ENCODE measurements around the gene HRH1. TPM values are rescaled to one million over a fixed set of nuclear protein-coding genes. Genes with fewer than 3 reads are reported as not detected.
A peak's percentile ranks its signal among the peaks of the same experiment; 100 is the strongest.

HRH1 gene
- total and polyA plus RNA-seq, 10 of the 15 experiments (the other 5 are each of a cell fraction or from before 2014, with no cell fraction given), result not detected

- TF ChIP-seq NFYA (IDR thresholded peaks at IDR 0.05; ENCODE audit: borderline replicate concordance, low read depth, low read length) (no peak), ZZZ3 (IDR thresholded peaks at IDR 0.05; ENCODE audit: control insufficient read depth, insufficient read length, low read depth) (no peak)
- TF ChIP-seq, protein P1, sequence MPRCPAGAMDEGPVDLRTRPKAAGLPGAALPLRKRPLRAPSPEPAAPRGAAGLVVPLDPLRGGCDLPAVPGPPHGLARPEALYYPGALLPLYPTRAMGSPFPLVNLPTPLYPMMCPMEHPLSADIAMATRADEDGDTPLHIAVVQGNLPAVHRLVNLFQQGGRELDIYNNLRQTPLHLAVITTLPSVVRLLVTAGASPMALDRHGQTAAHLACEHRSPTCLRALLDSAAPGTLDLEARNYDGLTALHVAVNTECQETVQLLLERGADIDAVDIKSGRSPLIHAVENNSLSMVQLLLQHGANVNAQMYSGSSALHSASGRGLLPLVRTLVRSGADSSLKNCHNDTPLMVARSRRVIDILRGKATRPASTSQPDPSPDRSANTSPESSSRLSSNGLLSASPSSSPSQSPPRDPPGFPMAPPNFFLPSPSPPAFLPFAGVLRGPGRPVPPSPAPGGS (IDR thresholded peaks at IDR 0.05; ENCODE audit: borderline replicate concordance, insufficient read depth, low read depth, low read length, poor library complexity, severe bottlenecking), result no peak
Measured at GRCh38 chr3:11244121-11244677, 89.9 kb downstream of the HRH1 start (continued).

DNA sequence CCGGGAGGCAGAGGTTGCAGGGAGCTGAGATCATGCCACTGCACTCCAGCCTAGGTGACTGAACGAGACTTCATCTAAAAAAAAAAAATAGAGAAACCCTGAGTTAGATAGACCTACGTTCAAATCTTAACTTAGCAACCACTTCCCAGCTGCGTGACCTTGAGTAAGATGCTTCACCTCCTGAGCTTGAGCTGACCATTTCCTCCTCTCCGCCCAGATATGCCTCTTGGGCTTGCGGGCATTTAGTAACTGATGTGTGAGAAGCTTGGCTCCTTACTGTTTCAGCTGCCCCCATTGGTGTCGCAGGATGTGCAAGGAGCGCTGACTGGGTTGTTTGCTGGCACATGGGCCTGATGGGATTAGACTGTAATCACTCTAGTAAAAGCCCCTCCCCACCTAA lies 91.0 kb downstream of the HRH1 start:
- no peak for FAIRE-seq
- no peak for ATAC-seq
- Histone ChIP-seq H3K9me3 (replicated peaks; ENCODE audit: control insufficient read depth, insufficient read depth, low read length) (no peaks in the 10 kb centered on the region; the same call in 2 of the 3 replicates), H3K4me1 (ENCODE audit: control insufficient read depth, insufficient read depth, low read length) (no peaks in the 10 kb centered on the region), H2AFZ (ENCODE audit: control insufficient read depth, low read depth, low read length) (no peak overlapping the region), H3K9ac (ENCODE audit: control insufficient read depth, insufficient read depth, low read length) (no peak overlapping the region), H3K27ac (ENCODE audit: control insufficient read depth, insufficient read depth) (no peak overlapping the region), H3K27me3 (replicated peaks in 1 of 2; ENCODE audit: control insufficient read depth in 2 of 2, insufficient read depth in 2 of 2, low read length in 1 of 2) (no peaks in the 10 kb centered on the region), H3K4me2 (ENCODE audit: control insufficient read depth, insufficient read depth) (no peak overlapping the region), H3K36me3 (ENCODE audit: control insufficient read depth in 2 of 2, insufficient read depth in 2 of 2, low read length in 1 of 2) (no peaks in the 10 kb centered on the region), H3K4me3 (no peak overlapping the region), H3K79me2 (ENCODE audit: control insufficient read depth, insufficient read depth, low read length) (no peaks in the 10 kb centered on the region), H4K20me1 (ENCODE audit: control insufficient read depth, insufficient read depth) (no peaks in the 10 kb centered on the region)
- RAD21 ChIA-PET (ENCODE audit: unreplicated experiment), result interaction anchor here (3.2 kb wide), 1 partner anchor 89 kb away, joined by 12 read pairs; no protein-coding TSS in a partner anchor
- in situ Hi-C loops (cut with MboI), result no loop called here
- no peak for TF ChIP-seq ZBTB11 (CRISPR knock-in tag; IDR thresholded peaks at IDR 0.05)
- TF ChIP-seq, protein P1 (IDR thresholded peaks at IDR 0.05; ENCODE audit: borderline replicate concordance, insufficient read depth, low read depth, low read length, poor library complexity, severe bottlenecking), result peak; percentile 59
- TF ChIP-seq, protein P2, sequence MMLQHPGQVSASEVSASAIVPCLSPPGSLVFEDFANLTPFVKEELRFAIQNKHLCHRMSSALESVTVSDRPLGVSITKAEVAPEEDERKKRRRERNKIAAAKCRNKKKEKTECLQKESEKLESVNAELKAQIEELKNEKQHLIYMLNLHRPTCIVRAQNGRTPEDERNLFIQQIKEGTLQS (IDR thresholded peaks at IDR 0.05; ENCODE audit: borderline replicate concordance, extremely low read depth, low read depth, low read length), result no peak
- SMC1A ChIA-PET (ENCODE audit: uncharacterized antibody, unreplicated experiment), result interaction anchor here (1.5 to 2.5 kb wide), 2 partner anchors 44 to 94 kb away, joined by 3 to 10 read pairs; no protein-coding TSS in a partner anchor
- BruUV-seq (replicated peaks), result no TSS peak
- DNase-seq (ENCODE audit: low read depth, low spot score), result no peak
- 49% methylated on average over 8 of the region's 8 CpGs for WGBS (ENCODE audit: insufficient coverage, insufficient replicate concordance, low lambda C conversion rate, missing lambda C conversion rate)
- CTCF ChIA-PET, result interaction anchor here (3.1 kb wide), 1 partner anchor 89 kb away, joined by 12 read pairs; no protein-coding TSS in a partner anchor
- POLR2A ChIA-PET, result no interaction called here
- intact Hi-C loops (cut with micrococcal nuclease; ENCODE audit: unreplicated experiment), result no loop called here
